GM18861 (cell line): ENCODE results near the gene CDCA7.
"Not testable (repeated sequence)": the region's sequence is repeated elsewhere in the genome, so short reads cannot be mapped to it uniquely, and the experiment has no call there.

Experiments used
- ATAC-seq: cut with Tn5 transposase; IDR thresholded peaks from one replicate; pipeline ENCODE4 v1.9.1; 2021; ENCODE audit not compliant: unreplicated experiment

Gene CDCA7

DNA sequence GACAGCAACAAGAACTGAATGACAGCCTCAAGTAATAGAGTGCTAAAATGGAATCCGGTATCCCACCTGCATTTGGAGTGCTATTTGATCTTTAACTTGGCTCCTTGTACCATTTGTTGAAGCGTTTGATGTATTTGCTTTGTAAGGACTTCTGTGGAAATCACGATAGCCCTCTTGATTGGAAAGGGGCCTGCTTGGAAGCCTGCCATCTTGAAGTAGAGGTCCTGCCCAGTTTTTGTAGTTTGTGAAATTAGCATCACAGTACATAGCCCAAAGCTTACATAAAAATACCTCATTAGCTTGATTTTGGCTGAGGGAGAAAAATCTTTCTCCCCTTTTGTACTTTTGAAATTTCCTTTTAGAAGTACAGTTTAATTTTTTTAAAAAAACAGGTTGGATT, 2.7 kb downstream of the CDCA7 start:
- ATAC-seq, result no peak

DNA sequence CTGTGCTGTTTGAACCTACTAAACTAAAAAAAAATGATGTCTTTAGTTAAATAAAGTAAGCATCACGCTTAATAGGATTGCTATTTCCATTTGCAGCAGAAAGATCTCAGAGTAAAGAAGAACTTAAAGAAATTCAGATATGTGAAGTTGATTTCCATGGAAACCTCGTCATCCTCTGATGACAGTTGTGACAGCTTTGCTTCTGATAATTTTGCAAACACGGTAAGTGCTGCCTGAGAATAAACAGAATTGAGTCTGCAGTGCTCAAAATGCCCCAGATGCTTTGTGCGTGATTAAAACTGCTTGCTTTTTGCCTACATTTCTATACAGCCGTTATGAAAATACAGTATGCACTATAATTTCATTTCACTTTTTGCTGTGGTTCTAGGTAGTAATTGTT, 3.9 kb downstream of the CDCA7 start:
- ATAC-seq, result no peak

DNA sequence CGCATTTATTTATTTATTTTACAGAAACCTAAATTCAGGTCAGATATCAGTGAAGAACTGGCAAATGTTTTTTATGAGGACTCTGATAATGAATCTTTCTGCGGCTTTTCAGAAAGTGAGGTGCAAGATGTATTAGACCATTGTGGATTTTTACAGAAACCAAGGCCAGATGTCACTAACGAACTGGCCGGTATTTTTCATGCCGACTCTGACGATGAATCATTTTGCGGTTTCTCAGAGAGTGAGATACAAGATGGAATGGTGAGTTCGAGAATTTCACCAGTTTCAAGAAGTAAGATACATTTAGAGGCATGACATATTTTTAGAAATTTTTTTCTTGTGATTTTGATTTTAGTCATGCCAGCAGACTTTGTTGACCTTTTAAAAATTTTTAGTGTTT, 4.6 kb downstream of the CDCA7 start:
- ATAC-seq, result no peak

DNA sequence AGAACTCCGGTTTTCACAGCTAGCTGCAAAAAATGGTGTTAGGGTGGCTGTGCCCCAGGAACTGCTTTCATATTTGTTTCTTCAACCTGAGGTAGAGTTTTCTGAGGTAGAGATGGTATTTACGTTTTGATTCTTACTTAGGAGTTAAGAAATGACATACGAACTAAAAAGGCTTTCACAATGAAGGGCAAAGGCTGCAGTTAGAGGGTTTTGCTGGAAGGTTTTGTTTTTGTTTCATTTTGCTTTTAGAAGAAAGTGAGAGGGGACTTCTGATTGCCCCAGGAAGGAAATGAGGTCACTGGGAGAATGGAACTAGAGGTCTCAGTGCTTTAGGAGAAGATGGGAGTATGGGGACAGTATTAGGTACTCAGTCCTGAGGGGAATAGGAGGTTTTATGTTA, 15.5 kb downstream of the CDCA7 start:
- ATAC-seq, result no peak

DNA sequence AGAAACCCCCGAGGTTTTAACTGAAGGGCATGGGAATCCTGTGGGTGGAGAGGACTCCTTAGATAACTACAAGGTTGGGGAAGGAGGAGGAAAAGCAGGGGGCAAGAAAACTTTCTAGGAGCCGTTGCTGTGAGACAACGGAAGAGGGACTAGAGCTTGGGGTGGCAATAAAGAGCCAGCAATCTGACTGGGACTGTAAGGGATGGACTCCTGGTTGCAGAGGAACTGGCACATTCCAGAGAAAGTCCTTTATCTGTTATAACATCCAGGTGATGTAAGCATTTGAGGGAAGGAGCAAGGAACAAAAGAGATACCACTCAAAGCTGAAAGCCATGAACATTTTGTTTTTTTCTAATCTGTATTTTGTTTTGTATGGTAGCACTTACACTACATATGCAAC, 16.4 kb downstream of the CDCA7 start:
- no peak for ATAC-seq

DNA sequence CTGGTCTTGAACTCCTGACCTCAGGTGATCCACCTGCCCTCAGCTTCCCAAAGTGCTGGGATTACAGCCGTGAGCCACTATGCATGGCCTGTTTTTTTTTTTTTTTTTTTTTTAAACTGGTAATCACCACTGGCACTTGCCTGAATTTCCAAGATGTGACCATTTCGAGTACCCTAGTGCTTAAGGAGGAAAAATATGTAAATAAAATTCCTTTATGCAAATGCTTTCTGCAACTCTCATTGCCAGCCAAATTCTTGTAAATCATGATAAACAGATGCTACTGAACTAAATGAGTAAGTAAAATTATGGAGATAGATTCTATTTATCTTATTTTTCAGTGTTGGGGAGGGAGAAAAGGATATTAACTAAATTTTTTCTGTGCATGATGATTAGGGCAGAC, 18.6 kb downstream of the CDCA7 start:
- no peak for ATAC-seq

DNA sequence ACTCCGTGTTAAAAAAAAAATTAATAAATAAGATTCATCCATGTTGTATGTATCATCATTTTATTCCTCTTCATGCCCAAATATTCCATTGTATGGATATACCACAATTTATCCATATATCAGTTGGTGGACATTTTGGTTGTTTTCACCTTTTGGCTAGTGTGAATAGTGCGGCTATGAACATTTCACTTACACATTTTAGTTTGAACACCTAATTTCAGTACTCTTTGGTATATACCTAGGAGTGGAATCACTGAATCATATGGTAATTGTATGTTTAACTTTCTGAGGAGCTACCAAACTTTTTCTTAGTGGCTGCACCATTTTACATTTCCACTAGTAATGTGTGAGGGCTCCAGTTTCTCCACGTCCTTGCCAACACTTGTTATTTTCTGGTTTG, 20.0 kb downstream of the CDCA7 start:
- no peak for ATAC-seq

DNA sequence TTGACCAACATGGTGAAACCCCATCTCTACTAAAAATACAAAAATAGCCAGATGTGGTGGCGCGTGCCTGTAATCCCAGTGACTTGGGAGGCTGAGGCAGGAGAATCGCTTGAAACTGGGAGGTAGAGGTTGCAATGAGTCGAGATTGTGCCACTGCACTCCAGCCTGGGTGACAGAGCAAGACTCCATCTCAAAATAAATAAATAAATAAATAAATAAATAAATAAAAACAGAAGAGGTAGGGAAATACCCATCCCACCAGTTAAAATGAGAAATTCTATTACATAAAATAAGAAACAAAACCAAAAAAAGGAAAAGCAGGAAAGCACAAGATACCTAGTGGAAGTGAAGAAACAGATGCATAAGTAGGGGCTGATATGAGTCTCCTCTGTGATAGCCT, 30.9 kb downstream of the CDCA7 start:
- not testable (repeated sequence) for ATAC-seq

DNA sequence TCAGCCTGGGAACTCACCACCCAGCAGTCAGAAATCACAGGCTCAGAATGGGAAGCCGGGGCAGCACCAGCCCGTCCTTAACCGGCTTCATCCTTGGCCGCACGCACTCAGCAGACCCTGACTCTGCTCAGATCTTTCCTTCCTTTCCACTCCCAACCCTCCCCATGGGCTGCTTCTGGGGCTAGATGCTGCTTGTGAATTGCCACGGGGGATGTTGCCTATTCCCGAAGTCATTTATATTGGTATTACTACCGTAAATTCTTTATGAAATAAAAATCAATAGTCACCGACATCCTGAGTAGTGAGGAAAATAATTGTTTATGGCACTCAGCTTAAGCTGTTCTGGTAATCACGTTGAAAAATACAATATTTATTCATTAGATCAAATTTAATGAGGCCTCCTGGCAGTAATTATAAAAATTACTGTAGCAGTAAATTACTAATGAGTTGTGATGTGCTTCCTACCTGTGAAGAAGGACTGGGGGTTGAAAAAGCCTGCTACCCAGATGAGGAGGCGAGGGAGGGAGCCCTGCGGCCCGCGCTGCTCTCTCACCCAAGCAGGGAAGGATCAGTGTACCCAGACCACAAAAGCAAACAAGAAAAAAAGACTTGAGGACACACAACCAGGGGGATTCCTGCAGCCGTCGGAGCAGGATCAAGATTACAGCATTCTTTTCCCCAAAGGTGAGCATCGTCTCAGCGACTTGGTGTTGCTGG, 31.5 kb downstream of the CDCA7 start:
- ATAC-seq, result no peak

DNA sequence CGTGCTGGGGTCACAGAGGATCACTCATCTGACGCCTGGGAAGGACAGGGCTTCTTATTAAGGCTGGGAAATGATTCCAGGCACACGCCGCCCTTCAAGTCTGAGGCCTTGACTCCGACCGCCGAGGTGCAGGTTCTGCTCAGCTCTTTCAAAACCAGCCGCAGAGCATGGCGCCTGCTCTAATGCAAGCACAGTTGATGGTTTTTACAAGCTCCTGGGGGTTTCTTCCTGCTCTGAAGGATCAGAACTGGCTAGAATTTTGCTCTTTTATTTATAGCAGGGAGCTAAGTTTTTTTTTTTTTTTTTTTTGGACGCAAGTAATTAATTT, 32.0 kb downstream of the CDCA7 start:
- ATAC-seq, result no peak

DNA sequence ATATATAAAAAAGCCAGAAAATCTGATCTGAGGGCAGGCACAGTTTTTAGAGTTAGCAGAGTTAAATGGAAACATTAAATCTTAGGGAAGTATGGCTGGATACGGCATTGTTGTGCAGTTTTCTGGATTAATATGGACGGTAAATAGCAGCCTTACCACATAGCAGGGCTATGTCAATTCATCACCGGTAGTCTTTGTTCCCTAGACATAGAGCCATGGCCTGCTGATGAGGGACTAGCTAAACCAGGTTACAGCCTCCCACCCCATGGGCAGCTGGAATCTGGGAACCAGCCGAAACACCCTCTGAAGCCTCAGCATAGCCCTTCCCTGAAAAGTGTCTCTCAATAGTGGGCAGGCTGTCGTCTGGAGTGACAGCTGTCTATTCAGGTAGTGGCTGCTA, 32.4 kb downstream of the CDCA7 start:
- ATAC-seq, result no peak

DNA sequence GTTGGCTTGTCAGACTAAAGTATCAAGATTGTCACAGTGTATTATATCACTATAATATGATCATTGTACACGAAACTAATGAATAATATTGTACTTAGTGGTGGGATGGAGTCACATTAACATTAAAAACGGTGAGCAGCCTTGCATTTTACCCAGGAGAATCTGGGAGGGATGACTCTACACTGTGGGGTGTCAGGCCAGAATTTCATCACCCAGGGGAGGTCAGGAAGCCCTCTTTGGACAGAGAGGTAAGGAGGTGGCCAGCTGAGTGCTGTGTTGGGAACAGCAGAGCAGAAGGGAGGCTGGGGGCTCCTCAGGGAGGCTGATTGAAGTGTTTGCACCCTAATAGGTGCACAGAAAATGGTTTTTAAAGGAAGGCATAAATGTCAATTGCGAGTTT, 33.0 kb downstream of the CDCA7 start:
- no peak for ATAC-seq

DNA sequence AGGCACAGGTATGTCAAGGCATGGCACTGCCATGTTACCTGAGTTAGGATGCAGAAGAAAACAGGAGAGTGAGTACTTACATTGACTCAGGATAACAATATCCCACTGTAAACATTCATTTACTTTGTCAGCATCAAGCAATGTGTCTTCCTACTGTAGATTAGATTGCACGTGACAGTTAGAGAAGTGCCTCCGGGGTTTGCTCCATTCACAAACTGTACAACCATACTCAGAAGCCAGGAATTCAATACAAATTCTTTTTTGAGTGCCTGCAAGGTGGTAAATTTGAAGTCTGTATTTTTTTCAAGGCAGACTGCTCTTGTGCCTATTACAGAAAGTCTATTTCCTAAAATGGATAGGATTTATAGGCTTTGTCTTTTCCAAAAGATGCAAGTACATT, 34.1 kb downstream of the CDCA7 start:
- no peak for ATAC-seq

DNA sequence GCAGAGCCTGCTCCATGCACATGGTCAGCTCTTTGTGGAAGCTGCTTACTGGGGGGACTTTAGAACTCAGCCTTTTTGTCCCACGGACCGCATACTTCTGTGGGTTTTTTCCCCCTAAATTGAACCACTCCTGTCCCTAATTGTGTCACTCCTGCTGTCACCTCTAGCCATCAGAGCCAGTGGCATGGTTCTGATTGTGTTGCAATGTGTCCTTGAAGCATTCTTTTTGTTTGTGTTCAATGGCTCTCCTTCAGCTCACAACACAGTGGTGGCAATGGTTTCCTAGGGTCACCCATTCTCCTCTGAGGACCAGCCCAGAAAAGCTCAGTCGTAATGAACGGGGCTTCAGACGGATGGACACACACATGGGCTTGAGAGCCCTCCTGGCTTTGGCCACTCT, 35.4 kb downstream of the CDCA7 start:
- ATAC-seq, result no peak

DNA sequence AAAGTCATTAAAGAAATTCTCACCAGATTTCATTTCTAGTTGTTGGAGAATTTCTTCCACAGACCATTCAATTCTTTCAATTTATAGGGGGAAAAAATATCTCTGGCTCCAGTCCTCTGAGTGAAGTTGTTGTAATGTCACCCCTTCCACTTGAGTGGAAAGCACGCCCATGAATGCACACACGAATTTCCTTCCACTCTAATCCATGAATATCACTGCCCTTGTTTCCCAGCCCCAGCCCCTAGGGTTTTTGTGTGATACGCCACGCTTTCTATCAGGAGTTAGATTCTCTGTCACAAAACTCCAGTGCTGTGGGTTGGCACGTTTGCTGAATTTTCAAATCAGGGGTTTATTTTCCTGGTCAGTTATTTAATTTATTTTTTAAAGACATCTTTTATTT, 38.1 kb downstream of the CDCA7 start:
- ATAC-seq, result no peak

DNA sequence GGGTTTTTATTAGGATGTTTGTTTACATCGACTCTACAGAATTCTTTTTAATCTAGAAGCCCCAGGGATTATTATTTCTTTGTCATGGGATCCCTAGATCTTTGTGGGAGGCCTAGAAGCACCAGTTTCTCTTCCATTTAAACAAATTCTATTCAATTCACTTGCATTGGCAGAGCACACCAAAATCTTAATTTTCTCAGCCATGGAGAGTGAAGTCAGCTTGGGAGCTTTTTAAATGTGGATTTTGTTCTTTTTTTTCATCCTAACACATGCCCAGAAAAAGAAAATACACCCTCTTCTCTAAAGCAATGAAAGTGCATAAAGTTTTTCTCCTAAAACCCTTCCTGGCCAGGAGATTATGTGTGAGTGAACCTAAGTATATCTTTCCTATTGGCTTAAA, 38.5 kb downstream of the CDCA7 start:
- no peak for ATAC-seq

DNA sequence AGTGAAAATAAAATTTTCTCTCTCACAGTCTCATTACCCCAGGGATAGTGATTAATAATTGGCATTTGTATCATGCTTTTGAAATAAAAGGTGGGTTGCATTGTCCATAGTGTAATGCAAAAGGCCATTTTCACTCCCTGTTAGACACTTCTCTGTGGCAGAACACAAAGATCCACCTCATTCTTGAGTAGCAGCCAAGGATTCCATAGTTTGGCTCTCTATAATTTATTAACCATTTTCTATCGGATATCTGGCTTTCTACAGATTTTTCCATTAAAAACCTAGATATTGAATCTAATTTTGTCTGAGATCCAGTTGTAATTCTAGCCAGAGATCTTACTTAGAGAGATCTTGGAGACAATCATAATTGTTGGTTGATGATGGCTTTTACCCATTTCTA, 39.0 kb downstream of the CDCA7 start:
- no peak for ATAC-seq

DNA sequence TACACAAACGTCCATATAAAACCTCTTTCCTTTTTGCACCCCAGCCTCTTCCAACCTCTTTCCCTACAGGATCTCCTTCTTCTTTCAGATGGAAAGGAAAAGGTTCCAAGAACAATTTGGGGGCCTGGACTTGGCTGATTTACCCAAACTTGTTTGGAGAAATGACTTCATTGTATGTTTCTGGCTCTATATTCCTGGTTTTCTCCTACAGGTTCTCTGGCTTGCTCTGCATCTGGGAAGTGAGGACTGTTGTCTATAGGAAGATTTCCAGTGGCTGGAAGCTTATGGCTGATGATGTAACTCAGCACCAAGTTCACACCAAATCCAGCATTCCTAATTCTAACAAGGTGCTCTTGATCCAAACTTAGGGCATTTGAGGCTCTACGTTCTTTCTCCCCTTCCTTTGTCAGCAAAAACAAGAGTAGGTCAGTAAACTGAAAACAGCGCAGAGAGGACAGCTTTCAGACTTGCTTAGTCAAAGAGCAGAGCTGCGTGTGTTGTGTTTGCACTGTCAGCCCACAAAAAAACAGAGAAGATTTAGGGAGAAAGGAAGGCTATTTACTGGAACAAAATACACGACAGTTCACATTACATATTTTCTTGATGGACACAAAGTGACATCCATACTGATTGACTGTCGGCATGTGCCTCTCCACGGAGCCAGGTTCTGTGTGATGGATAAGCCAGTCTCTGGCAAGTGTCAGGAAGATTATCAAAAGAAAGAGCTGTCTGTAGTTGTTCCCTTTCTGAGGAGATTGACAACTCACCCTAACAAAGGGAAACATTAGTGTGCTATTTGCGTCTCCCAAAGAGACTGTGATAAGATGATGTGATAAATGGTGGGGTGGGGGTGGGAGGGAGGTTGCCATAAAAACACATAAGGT, 39.7 kb downstream of the CDCA7 start:
- no peak for ATAC-seq

DNA sequence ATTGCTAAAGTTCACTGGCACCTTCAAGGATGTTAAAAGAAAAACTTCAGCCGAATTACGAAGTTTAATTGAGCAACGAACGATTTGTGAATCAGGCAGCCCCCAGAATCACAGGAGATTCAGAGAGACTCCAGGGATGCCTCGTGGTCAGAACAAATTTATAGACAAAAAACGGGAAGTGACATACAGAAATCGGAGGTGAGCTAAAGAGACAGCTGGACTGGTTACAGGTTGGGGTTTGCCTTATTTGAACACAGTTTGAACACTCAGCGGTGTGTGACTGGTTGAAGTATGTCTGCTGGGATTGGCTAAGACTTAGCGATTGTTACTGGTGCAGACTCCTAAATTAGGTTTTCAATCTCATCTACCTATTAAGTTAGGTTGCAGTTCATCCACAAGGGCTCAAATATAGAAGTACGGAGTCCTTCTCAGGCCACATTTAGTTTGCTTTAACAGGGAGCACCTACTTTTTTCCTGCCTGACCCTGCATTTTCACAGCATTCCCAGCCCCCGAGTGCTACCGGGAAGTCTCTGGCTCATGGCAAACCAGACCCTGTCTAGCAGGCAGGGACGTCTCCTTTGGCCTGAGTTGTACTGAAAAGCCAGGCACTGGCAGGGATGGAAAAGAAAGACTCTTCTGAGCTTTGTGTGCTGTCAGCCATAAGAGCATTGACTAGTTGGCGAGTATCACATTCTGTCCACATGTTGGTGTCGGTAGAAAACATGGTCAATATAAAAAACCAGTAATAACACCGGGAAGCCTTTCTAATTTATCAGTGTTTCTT, 41.1 kb downstream of the CDCA7 start:
- no peak for ATAC-seq

DNA sequence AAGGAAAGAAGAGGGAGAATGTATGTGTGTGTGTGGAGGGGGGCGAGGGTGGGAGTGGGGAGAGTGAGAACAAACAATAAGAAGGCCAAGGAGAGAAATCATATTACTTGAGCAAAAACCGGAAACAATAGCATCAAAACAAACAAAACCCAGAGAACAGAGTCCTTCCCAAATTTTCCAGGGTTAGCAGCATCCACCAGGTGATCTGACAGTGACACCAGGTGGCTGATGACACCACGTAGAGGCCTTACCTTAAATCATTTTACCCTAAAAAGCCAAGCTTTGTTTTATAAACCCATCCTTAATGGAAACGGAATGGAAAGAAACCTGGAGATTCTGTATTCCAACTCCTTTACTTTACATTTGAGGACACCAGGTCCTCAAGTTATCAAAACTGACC, 42.9 kb downstream of the CDCA7 start:
- no peak for ATAC-seq

DNA sequence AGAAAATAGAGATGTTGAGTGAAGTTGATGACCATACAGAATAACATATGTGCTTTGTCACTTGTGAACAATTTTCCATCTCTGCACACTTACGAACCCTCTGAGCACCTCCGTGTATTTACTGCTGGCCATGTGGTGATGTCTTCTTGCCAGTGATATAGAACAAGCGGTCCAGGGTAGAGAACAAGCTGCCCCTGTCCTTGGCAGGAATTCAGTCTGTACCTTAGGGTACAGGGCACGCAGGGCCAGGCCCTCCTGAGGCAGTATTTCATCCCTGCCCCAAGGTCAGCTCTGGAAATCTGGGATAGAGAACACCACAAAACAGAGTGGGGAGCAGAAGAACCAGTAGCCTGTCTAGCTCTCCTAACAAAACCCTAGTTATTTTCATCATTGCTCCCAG, 44.6 kb downstream of the CDCA7 start:
- no peak for ATAC-seq

DNA sequence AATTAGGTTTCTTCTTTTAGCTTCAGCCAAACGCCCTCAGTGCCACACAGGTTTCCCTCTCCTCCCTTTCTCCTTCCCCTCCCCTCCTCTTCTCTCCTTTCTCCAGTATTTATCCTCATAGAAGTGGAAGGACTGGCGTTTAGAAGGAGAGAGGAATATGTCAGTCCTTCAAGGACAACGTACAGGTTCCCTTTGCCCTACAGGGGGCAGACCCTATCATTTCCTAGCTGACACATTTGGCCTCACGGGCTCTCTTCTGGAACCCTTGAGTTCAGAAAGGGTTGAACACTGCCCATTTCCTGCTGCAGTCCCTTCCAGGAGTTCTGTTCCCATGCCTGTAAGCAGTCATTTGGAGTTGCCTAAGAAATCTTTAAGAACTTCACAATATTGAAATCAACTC, 46.1 kb downstream of the CDCA7 start:
- ATAC-seq, result no peak
